HG03196 (cell line): Measurements from ENCODE around the gene WNT9A.

Source experiments
- ATAC-seq: cut with Tn5 transposase; IDR thresholded peaks from one replicate; pipeline ENCODE4 v1.9.1; 2021; ENCODE audit not compliant: unreplicated experiment

The WNT9A gene

GRCh38 chr1:227955808-227956207 lies 8.1 kb upstream of the WNT9A start:
- no peak for ATAC-seq

GRCh38 chr1:227954163-227954850 lies 6.6 kb upstream of the WNT9A start:
- no peak for ATAC-seq

GRCh38 chr1:227953022-227953412 lies 5.3 kb upstream of the WNT9A start:
- ATAC-seq = no peak

- no peak for ATAC-seq
These were observed 4.8 kb upstream of the WNT9A start for GRCh38 chr1:227952374-227953021.

- ATAC-seq = no peak
These were observed 4.1 kb upstream of the WNT9A start for GRCh38 chr1:227951624-227952373.

- no peak for ATAC-seq
These were observed 3.1 kb upstream of the WNT9A start for GRCh38 chr1:227950735-227951346.

- no peak for ATAC-seq
These were observed 2.4 kb upstream of the WNT9A start for GRCh38 chr1:227949954-227950734.

GRCh38 chr1:227949341-227949921 lies 1.7 kb upstream of the WNT9A start:
- no peak for ATAC-seq

GRCh38 chr1:227948493-227949260 lies 945 bp upstream of the WNT9A start:
- no peak for ATAC-seq

- no peak for ATAC-seq
These were observed 401 bp downstream of the WNT9A start for GRCh38 chr1:227947386-227947675.

GRCh38 chr1:227946624-227947385 lies 927 bp downstream of the WNT9A start:
- peak; percentile 49 for ATAC-seq

GRCh38 chr1:227945891-227946623 lies 1.7 kb downstream of the WNT9A start:
- ATAC-seq = peak; percentile 30

GRCh38 chr1:227944931-227945890 lies 2.5 kb downstream of the WNT9A start:
- ATAC-seq = no peak

- no peak for ATAC-seq
These were observed 3.4 kb downstream of the WNT9A start for GRCh38 chr1:227944090-227944930.

- no peak for ATAC-seq
These were observed 4.2 kb downstream of the WNT9A start for GRCh38 chr1:227943381-227944089.

GRCh38 chr1:227942716-227943261 lies 4.9 kb downstream of the WNT9A start:
- no peak for ATAC-seq
